Measurements from ENCODE around the gene DYNC1I1.

The DYNC1I1 gene

DNA sequence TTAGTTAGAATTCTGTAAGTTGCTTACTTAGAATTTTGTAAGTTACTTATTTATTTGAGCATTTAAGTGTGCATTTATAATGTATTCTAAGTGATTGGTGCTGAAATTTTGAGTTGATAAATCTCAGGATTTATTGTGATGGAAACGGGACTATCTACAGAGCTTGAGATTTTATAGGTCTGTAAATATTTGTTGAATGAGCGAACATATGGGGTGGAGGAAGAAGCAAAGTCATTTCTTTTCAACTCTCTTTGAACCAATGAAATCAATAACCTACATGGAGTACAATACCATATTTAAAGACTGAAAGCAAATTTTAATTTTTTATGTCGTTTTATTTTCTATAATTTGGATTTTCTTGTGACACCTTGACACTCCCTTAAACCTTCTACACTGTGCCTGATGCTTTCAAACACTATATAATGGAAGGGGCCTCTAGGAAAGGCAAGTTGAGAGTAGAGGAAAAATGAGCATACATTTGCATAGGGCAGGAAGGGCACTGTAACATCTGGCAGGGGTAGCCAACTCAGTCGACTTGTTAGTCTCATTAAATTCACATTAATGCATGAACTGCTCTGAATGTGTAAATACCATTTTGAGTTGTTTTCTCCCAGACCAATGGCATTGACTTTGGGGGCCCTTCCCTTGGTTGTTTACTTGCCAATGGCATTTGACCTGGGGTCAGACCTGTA, 204.2 kb downstream of the DYNC1I1 start:
- DNase-seq: no peak

DNA sequence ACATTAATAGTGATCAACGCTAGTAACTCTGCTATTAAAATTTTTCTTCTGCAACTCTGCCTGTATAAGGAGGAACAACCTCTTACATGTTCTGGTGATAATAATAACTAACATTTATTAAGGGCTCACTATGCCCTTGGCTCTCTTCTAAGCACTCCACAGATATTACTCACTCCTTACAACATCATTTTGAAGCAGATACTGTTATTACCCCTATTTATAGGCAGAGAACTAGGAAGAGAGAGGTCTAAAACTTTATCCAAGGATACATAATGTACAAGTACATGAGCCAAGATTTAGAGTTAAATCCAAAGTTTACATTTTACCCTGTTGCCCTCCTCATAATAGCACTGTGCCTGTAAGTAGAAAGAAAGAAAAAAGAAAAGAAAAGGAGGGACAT, 205.6 kb downstream of the DYNC1I1 start:
- no peak for DNase-seq

DNA sequence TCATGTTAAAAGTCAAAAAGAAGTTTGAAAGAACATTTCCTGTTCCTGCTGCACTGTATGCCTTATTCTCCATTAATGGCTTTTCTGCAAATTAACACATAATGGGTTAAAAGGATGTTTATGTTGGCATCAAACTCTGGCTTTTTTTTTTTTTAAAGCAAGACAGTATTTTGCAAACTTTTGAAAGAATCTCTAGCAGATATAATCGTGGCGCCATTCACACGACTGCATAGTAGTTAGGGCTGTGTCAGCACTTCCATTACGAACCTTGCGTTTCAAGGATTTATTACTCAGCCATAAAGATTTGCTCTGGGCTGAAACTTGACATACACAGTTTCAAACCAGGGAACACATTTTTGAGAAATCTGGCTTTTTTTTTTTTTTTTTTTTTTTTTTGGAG, 207.8 kb downstream of the DYNC1I1 start:
- DNase-seq: no peak

DNA sequence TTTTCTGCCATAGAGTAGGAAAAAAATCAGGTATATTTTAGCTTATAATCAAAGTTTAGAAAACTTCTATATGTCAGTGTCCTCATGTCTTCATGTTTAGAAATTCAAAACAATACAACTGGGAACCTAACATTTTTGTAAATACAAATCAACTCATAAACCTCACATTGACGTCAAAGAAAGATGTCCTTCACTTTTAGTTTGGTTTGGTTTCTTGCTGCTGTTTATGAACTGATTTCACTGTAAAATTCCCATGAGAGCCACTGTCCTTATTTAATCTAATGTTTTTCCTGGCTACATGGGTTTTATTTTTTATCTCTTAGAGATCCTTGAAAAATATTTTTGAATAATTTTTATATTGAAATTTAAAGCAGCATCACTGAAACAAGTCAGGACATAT, 208.4 kb downstream of the DYNC1I1 start:
- no peak for DNase-seq

DNA sequence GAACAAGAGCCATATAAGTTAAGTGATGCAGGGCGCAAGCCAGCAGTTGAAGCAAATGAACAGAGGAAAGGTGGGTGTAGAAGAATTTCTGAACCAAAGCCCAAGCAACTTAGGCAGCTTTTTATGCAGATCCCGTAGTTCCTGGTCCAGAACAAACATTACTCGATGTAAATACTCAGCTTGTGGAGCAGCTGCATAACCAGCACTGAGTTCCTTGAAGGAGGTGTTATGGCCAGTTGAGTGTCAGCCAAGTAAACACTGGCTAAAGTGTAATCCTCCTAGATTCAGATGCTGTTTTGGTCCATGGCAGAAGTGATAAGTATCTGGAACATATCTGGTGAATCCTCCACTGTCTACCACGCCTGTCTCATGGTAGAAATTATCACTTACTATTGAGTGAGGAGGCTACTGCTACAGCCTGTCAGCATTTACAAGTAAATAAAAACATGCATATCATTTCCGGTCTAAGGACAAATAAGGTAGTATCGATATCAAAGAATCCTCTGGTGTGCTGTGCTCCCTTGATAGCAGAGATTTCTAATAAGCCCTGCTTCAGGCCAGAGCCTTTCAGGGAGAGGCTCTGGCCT, 213.9 kb downstream of the DYNC1I1 start:
- no peak for DNase-seq

DNA sequence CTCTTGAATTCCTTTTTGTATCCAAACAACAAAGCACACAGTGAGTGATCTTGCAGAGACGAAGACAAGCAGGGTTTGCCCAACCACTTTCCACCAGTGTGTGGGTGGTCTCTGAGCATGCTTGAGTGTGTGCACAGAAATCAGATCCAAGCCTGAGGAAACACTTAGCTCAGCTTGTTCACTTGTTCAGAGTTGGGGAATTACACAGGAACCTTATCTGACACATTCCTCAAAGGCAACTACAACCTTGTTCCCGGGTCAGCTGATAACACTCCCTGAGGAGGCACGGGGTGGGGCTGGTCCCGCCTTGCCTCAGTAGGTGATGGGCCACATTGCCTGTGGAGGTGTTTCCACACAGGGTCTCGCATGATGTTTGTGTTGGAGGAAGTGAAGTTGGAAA, 216.9 kb downstream of the DYNC1I1 start:
- no peak for DNase-seq

- DNase-seq: no peak
Measured at GRCh38 chr7:95993380-95993779, 221.0 kb downstream of the DYNC1I1 start.

DNA sequence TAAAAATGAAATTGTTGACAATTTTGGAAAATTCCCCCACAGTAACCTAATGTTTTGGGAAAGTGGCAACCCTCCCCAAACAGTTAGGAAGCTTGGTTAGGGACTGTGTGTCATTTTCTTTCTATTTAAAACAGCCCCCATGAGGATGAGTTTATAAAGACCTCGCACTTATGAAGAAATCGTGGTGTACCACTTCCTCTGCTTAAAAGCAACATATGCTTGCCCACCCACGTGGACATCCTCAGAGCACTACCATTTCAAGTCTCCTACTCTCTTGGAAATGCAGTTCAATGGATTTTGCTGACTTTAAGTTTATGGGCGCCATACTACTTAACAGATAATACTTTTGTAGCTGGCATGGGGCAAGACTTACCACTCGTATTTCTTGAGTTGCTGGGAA, 223.8 kb downstream of the DYNC1I1 start:
- DNase-seq: no peak

DNA sequence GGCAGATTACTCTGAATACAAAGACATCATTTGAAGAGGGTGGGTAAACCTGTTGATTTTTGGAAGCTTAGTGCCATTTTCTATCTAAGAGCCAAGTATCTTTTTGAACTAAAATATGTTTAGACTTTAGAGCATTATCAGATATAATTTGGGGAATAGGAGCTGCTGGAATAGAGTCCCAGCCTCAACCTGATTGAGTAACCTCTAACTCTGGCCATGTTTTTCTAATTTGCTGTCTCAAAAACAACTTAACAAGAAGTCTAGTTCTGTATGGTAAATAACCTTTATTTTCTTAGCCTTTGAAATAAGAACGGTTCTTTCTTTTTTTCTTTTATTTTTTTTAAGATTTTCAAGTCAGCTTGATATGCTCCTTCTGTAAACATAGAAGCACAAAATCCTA, 224.5 kb downstream of the DYNC1I1 start:
- no peak for DNase-seq

GRCh38 chr7:95997632-95998031, 225.3 kb downstream of the DYNC1I1 start:
- DNase-seq: no peak

- no peak for DNase-seq
Measured at GRCh38 chr7:95999481-95999880, 227.1 kb downstream of the DYNC1I1 start.

DNA sequence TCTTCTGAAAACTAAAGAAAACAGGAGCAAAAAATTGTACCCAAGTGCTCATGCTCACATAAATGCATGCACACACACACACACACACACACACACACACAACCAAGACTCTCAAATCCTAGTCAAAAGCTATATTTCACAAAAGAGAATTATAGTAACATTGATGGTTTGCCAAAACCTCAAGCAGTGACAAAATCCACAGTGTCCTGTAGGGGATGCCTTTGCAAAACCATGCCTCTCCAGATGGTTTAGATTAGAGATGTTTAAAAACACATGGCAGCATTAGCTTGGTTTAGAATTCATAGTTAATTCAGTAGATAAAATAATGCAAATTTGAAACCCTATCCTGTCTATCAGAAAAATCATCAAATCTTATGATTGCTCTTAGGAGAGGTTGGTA, 232.2 kb downstream of the DYNC1I1 start:
- DNase-seq: peak; percentile 42

- no peak for DNase-seq
Measured at GRCh38 chr7:96005271-96005670, 232.9 kb downstream of the DYNC1I1 start.

- no peak for DNase-seq
Measured at GRCh38 chr7:96009148-96009547, 236.8 kb downstream of the DYNC1I1 start.

DNA sequence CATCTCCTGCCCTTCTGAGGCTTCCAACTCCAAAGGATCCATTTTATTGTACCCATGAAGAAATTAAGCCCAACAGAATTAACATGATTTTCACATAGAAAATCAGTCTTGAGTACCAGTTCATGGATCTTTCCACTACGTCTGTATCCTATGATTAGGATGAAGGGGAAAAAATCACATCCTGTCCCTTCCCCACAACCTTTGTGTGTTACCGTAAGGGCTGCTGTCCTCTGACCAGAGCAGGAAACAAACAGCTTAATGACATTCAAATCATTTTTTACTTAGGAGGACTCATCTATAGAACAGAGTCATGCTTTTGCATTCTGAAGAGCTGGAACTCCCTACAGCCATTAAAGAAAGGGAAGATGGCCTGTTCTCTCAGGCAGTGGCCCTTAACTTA, 241.5 kb downstream of the DYNC1I1 start:
- no peak for DNase-seq

DNA sequence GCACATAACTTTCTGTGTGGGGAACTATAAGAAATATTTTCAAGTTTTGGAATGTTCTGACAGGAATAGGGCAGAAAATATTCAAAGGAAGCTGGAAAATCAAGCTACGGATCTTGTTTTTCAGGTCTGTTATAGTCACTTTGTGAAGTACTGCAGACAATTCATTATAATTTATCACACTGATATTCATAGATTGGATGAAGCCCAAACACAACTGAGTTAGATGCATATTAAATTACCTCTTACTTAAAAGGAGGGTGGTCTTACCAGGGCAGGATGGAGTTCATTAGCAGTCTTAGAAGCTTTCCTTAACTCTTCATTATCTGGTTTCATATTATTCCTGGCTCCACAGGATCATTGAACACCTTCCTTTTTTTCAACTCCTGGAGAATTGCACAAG, 242.3 kb downstream of the DYNC1I1 start:
- DNase-seq: no peak

DNA sequence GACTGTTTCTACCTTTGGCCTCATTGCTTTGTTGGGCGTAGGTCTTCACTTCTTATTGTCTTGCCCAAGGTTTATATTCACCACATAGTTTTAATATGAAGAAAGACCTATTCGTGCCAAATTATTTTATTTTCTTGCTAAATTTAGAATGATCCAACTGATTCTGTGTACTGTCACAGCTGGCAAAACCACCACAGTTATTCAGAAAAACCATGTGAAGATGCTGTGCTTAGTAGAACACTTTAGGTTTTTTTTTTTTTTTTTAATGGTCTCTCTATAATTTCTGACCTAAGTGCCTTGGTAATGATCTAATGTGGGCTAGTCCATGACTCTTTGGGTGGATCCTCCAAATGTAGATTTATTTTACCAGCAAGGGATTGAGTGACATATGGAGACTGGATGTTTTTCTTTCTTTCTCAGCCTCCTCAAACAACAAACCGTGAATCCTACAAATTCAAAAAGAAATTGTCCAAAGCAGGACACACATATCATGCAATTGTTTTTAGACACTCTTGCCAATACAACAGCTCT, 243.8 kb downstream of the DYNC1I1 start:
- no peak for DNase-seq

- no peak for DNase-seq
Measured at GRCh38 chr7:96016735-96017134, 244.4 kb downstream of the DYNC1I1 start.

DNA sequence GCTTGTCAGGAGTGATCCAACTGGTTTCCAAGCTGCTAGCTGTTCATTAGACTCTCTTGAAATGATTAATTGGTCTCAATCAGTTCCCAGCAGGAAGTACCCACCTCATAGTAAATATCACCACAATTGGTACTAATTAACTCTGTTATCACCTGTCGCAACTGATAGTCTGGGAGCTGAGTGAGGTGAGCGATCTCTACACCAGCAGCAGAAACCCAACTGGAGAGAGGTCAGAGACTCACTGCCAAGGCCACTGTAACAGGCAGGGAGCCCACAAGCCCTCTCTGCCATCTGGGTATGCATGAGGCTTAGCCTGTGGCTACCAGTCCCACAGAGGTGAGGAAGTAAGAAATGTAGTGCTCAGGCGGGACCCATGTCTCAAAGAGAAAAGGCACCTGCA, 245.5 kb downstream of the DYNC1I1 start:
- DNase-seq: no peak

DNA sequence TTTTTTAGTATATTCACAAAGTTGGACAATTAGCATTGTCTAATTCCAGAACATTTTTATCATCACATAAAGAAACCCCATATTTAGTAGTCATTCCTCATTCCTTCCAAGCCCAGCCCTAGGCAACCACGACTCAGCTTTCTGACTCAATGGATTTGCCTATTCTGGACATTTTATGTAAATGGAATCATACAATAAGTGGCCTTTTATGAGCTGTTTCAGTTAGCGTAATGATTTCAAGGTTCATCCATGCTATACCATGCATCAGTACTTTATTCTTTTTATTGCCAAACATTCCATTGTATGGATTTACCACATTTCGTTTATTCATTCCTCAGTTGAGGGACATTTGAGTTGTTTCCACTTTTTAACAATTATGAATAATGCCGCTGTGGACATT, 249.2 kb downstream of the DYNC1I1 start:
- DNase-seq: no peak

- no peak for DNase-seq
Measured at GRCh38 chr7:96023387-96023786, 251.0 kb downstream of the DYNC1I1 start.

- DNase-seq: no peak
Measured at GRCh38 chr7:96026010-96026409, 253.7 kb downstream of the DYNC1I1 start.

DNA sequence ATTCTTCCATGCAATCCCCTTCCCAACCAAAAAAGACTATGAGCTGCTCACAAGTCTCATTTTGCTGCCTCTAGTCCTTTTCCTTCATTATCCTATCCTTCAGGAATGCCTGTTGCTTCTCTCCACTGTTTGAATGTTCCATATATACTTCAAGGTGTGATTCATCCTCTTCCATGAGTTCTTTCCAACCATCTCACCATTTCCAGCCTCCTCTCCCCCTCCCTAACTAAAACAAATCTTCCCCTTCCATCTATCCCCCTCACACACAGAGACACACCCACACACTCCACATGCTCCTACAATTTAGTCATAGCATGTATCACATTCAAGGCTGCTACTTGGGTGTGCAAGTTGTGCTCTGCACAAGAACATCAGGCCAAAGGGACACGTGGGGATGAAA, 254.3 kb downstream of the DYNC1I1 start:
- no peak for DNase-seq

DNA sequence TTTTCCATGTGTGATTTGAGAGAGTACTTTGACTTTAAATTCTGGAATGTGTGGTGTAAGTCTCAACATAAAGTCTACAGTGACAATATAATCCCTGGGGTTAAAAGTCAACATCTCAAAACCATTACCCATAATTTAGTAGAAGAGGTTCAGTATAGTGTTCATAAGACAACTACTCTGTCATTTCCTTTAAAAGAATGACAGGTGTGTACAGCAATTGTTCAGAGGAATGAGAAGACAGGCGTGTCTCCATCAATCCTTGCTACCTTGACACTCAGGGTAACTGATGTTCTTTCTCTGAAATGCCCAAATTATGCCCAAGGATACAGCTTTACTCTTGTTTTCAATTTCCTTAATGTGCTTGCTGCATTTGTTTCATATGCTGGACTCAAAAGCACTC, 256.4 kb downstream of the DYNC1I1 start:
- no peak for DNase-seq
